ENCODE measurements around the gene IKZF1. TPM values are rescaled to one million over a fixed set of nuclear protein-coding genes. Genes with fewer than 3 reads are reported as not detected.
A peak's percentile ranks its signal among the peaks of the same experiment; 100 is the strongest.

IKZF1 gene
- total and polyA plus RNA-seq, 9 of the 15 experiments (the other 6 are each of a cell fraction or from before 2014, with no cell fraction given) = 12.6 to 85.3 (median 44.7) TPM

GRCh38 chr7:50364645-50365044, 60.1 kb downstream of the IKZF1 start:
- no peak for FAIRE-seq
- H3K9me1 ChIP-seq (ENCODE audit: control insufficient read depth, insufficient read depth, low read length) = no peaks in the 10 kb centered on the region
- H3K27me3 ChIP-seq (ENCODE audit: control insufficient read depth in 2 of 2, insufficient read depth in 2 of 2, low read length in 2 of 2) = no peaks in the 10 kb centered on the region
- TF ChIP-seq BCOR (IDR thresholded peaks at IDR 0.05) (no peak), ADNP (tag; IDR thresholded peaks at IDR 0.05) (no peak), SMC3 (conservative IDR thresholded peaks at IDR 0.05; ENCODE audit: insufficient read depth, low read depth, low read length) (no peak), ZNF518B (CRISPR knock-in tag; IDR thresholded peaks at IDR 0.05) (no peak), CBX2 (IDR thresholded peaks at IDR 0.05; ENCODE audit: insufficient read depth, low read length, poor library complexity, severe bottlenecking) (no peak), TEAD1 (CRISPR knock-in tag; IDR thresholded peaks at IDR 0.05) (no peak), NONO (IDR thresholded peaks at IDR 0.05; ENCODE audit: low read depth in 2 of 2, low read length in 1 of 2) (no peak), RFX1 (IDR thresholded peaks at IDR 0.05) (no peak), RBM25 (IDR thresholded peaks at IDR 0.05; ENCODE audit: low read depth, low read length, severe bottlenecking) (no peak), GATA2 (CRISPR knock-in tag; IDR thresholded peaks at IDR 0.05) (no peak), ZNF644 (tag; IDR thresholded peaks at IDR 0.05; ENCODE audit: low read depth) (no peak), ZNF75A (CRISPR knock-in tag; IDR thresholded peaks at IDR 0.05) (no peak), NEUROD1 (IDR thresholded peaks at IDR 0.05; ENCODE audit: borderline replicate concordance, low read depth, low read length, partially characterized antibody) (no peak), ZNF347 (CRISPR knock-in tag; IDR thresholded peaks at IDR 0.05; ENCODE audit: low read depth) (no peak), ZSCAN32 (CRISPR knock-in tag; IDR thresholded peaks at IDR 0.05) (no peak), HNRNPL (IDR thresholded peaks at IDR 0.05; ENCODE audit: low read depth, low read length) (no peak), STAT5B (CRISPR knock-in tag; IDR thresholded peaks at IDR 0.05) (no peak), ZBTB43 (CRISPR knock-in tag; IDR thresholded peaks at IDR 0.05) (no peak), ZNF239 (CRISPR knock-in tag; IDR thresholded peaks at IDR 0.05) (no peak)
- H3K4me3 ChIP-seq = no peak overlapping the region
- H3K4me1 ChIP-seq (replicated peaks in 1 of 2; ENCODE audit: control insufficient read depth in 2 of 2, insufficient read depth in 2 of 2, low read length in 2 of 2) = peaks cover 17 to 31% of the 10 kb centered on the region in 2 experiments
- BruUV-seq (replicated peaks) = no TSS peak
- H3K79me2 ChIP-seq (ENCODE audit: control insufficient read depth, insufficient read depth, low read length) = peaks cover 54% of the 10 kb centered on the region
- CTCF ChIA-PET (ENCODE audit: low intra/inter-chr PET ratio) = no interaction called here
- peaks cover 86% of the 10 kb centered on the region for H3K36me3 ChIP-seq (ENCODE audit: control insufficient read depth, insufficient read depth, low read length)
- no peak overlapping the region for H3K27ac ChIP-seq (ENCODE audit: extremely low read depth, low read depth, low read length)
- POLR2A ChIA-PET = interaction anchor here (0.6 to 1.5 kb wide), 3 partner anchors 9 to 89 kb away, joined by 3 to 6 read pairs (median 4); no protein-coding TSS in a partner anchor
- no peak for DNase-seq (ENCODE audit: extremely low read depth in 1 of 4, low spot score in 3 of 4)
- no peak overlapping the region for H3K4me2 ChIP-seq (ENCODE audit: insufficient read depth, low read length)
- WGBS (ENCODE audit: insufficient coverage, low coverage, missing lambda C conversion rate) = 88% methylated on average over 3 of the region's 3 CpGs
- in situ Hi-C loops (cut with MboI) = loop anchor here (5.0 kb wide), 1 partner anchor 162 kb away; no protein-coding TSS in a partner anchor
- no peaks in the 10 kb centered on the region for H4K20me1 ChIP-seq (replicated peaks; ENCODE audit: control insufficient read depth, insufficient read depth, low read length)
- 0 out of 4 replicates have a peak overlapping the region, but pooled peaks of 1 of the 2 experiments have one; percentile 7 for H3K9ac ChIP-seq (ENCODE audit: insufficient read depth in 1 of 2, low read depth in 2 of 2, low read length in 2 of 2)
- peaks cover 3% of the 10 kb centered on the region for H3K9me3 ChIP-seq (replicated peaks; ENCODE audit: control insufficient read depth, insufficient read depth, low read depth, low read length)
- no peak for ATAC-seq
- intact Hi-C loops (cut with micrococcal nuclease) = loop anchor here (5.0 kb wide), 3 partner anchors 53 to 222 kb away; no protein-coding TSS in a partner anchor
- no peak overlapping the region for H2AFZ ChIP-seq (ENCODE audit: low read depth, low read length)
